HFFc6 (cell line): ENCODE results near the gene MED22. TPM values are rescaled to one million over a fixed set of nuclear protein-coding genes. Genes with fewer than 3 reads are reported as not detected.

Source experiments
- DNase-seq: peaks from one replicate; pipeline ENCODE4 v3.0.0-alpha.2; 2018
- H3K27ac Mint-ChIP-seq: 2 replicates; pipeline ENCODE4 v1.8.0; 2020; ENCODE audit warnings: mild to moderate bottlenecking, mixed read lengths
- H3K27me3 Mint-ChIP-seq: 2 replicates; pipeline ENCODE4 v1.8.0; 2021; ENCODE audit warnings: mild to moderate bottlenecking, moderate library complexity, mixed read lengths; ENCODE audit not compliant: insufficient read depth
- H3K36me3 Mint-ChIP-seq: 2 replicates; pipeline ENCODE4 v1.8.0; 2021; ENCODE audit warnings: low read depth, mixed read lengths
- H3K4me1 Mint-ChIP-seq: 2 replicates; pipeline ENCODE4 v1.8.0; 2020; ENCODE audit warnings: low read depth, mixed read lengths
- H3K4me3 Mint-ChIP-seq: 2 replicates; pipeline ENCODE4 v1.8.0; 2020; ENCODE audit warnings: mild to moderate bottlenecking, moderate library complexity, mixed read lengths
- H3K9me3 Mint-ChIP-seq: 2 replicates; pipeline ENCODE4 v1.8.0; 2020; ENCODE audit warnings: mild to moderate bottlenecking, mixed read lengths
- CTCF ChIP-seq: fragments of 200-600 bp; sonication (generic); IDR thresholded peaks from 2 replicates; pipeline ENCODE4 v1.5.0; 2021; ENCODE audit warnings: antibody characterized with exemption, mild to moderate bottlenecking
- total RNA-seq, 6 experiments: library from RNA; stranded (reverse); fragmentation: NEBNext Ultra II Directional; extraction: Animal tissue kit (Norgen Biotek cat#: 25700); gene quantifications; 2 replicates in 1 of 6; 3 replicates in 5 of 6; pipeline ENCODE4 v1.2.3, GENCODE V29; 2021

The MED22 gene
- total RNA-seq, 6 experiments from 2014 or later, result 17.9 to 22.3 (median 20.8) TPM

GRCh38 chr9:133390713-133391112, 42.8 kb upstream of the MED22 start:
- Mint-ChIP-seq H3K27me3 (peaks cover 17% of the 10 kb centered on the region), H3K27ac (no peak overlapping the region), H3K36me3 (no peaks in the 10 kb centered on the region), H3K4me1 (0 out of 2 replicates have a peak, but pooled peaks cover 7% of the 10 kb centered on the region), H3K4me3 (no peak overlapping the region), H3K9me3 (no peaks in the 10 kb centered on the region)
- no peak for DNase-seq
- TF ChIP-seq CTCF, result no peak

DNA sequence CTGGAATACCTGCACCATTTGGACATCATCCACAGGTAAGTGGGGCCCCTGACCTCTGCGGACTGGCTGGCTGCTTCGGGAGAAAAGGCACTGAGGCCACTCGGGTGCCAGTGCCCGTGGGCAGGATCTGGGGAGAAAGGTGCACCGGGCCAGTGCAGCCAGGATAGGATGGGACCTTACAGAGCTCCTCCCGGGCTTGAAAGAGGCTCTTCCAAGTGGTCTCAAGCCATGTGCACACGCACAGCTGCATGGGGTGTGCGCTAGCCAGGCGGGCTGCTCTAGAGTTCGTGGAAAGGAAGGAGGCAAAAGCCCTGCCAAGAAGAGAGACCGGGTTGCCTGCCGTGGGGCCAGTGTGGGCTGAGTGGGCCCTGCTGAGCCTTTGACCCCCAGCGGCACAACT, 41.6 kb upstream of the MED22 start:
- 0 out of 2 replicates have a peak, but pooled peaks cover 7% of the 10 kb centered on the region for H3K4me1 Mint-ChIP-seq
- H3K27ac Mint-ChIP-seq, result no peak overlapping the region
- no peak overlapping the region for H3K4me3 Mint-ChIP-seq

DNA sequence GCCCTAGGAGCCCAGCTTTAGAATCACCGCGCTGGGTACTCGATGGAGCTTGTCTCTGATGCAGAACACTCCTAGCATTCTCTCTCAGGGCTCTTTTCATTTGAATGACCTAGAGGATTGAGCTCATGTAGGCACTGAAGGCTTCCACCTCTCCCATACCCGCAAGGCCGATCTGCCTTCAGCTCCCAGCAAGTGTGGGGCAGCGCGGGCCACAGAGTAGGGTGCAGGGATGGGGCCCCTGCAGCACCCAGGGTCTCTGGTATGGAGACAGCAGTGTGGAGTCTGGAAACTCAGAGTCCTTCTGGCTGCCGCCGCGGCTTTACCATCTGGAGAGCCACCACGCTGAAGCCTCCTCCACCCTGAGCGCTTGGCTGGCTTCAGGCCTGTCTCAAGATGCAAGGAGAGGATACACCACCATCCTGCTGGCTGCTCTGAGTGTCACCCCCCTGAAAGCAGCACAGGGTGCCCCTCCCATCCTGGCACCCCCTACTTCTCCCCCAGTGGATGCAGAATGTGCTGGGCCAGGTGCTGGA, 41.2 kb upstream of the MED22 start:
- H3K27ac Mint-ChIP-seq, result no peak overlapping the region
- peaks cover 13% of the 10 kb centered on the region for H3K27me3 Mint-ChIP-seq
- no peak overlapping the region for H3K4me3 Mint-ChIP-seq
- H3K9me3 Mint-ChIP-seq, result no peaks in the 10 kb centered on the region
- no peak for TF ChIP-seq CTCF
- DNase-seq, result no peak
- no peaks in the 10 kb centered on the region for H3K36me3 Mint-ChIP-seq
- 0 out of 2 replicates have a peak, but pooled peaks cover 7% of the 10 kb centered on the region for H3K4me1 Mint-ChIP-seq

More for the DNA sequence above, 41.6 kb upstream of the MED22 start:
- peaks cover 14% of the 10 kb centered on the region for H3K27me3 Mint-ChIP-seq
- no peak for TF ChIP-seq CTCF
- no peaks in the 10 kb centered on the region for H3K36me3 Mint-ChIP-seq
- no peak for DNase-seq
- no peaks in the 10 kb centered on the region for H3K9me3 Mint-ChIP-seq

DNA sequence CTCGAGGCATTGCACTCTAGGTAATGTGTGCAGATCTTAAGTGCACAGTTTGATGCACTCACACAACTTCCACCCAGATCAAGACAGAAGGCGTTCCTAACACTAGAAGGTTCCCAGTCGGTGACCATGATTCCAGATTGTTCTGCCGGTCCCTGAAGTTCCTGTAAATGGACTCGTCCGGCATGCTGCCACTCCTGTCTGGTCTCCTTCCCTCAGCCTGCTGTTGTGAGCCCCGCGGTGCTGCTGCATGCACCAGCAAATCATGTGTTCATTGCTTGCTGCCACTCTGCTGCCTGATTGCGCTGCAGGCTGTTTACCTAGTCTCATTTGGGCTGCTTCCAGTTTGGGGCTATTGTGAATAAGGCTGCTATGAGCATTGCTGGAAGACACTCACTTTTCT, 39.7 kb upstream of the MED22 start:
- DNase-seq, result no peak
- Mint-ChIP-seq H3K4me1 (0 out of 2 replicates have a peak, but pooled peaks cover 7% of the 10 kb centered on the region), H3K27me3 (peaks cover 10% of the 10 kb centered on the region), H3K9me3 (no peaks in the 10 kb centered on the region), H3K36me3 (no peaks in the 10 kb centered on the region), H3K27ac (no peak overlapping the region), H3K4me3 (no peak overlapping the region)
- TF ChIP-seq CTCF, result no peak

- Mint-ChIP-seq H3K27ac (no peak overlapping the region), H3K4me3 (no peak overlapping the region), H3K27me3 (peaks cover 10% of the 10 kb centered on the region), H3K4me1 (0 out of 2 replicates have a peak, but pooled peaks cover 7% of the 10 kb centered on the region), H3K9me3 (no peaks in the 10 kb centered on the region), H3K36me3 (no peaks in the 10 kb centered on the region)
- no peak for DNase-seq
- TF ChIP-seq CTCF, result no peak
Measured at GRCh38 chr9:133386338-133386737, 38.4 kb upstream of the MED22 start.

- Mint-ChIP-seq H3K9me3 (no peaks in the 10 kb centered on the region), H3K4me3 (no peak overlapping the region), H3K27ac (no peak overlapping the region), H3K36me3 (no peaks in the 10 kb centered on the region), H3K4me1 (0 out of 2 replicates have a peak, but pooled peaks cover 7% of the 10 kb centered on the region), H3K27me3 (peaks cover 10% of the 10 kb centered on the region)
- TF ChIP-seq CTCF, result no peak
- DNase-seq, result no peak
Measured at GRCh38 chr9:133385452-133385851, 37.5 kb upstream of the MED22 start.
